K562 (cell line): ENCODE results near the gene RNF6. TPM values are rescaled to one million over a fixed set of nuclear protein-coding genes. Genes with fewer than 3 reads are reported as not detected.

Source experiments
- CHAMP1 ChIP-seq: fragments of 450-650 bp; IDR thresholded peaks from 2 replicates; pipeline ENCODE4 v1.6.1; 2016; ENCODE audit warnings: mild to moderate bottlenecking
- CUX1 ChIP-seq: fragments of 200-800 bp; sonication (Bioruptor generic); IDR thresholded peaks from 2 replicates; pipeline ENCODE4 v1.6.1; 2016; ENCODE audit warnings: missing genetic modification characterization, missing compliant biosample characterization
- DDX20 ChIP-seq: fragments of 450-650 bp; IDR thresholded peaks from 2 replicates; pipeline ENCODE4 v1.6.1; 2016; ENCODE audit warnings: missing genetic modification characterization, low read depth, mild to moderate bottlenecking, missing compliant biosample characterization, moderate library complexity
- HES1 ChIP-seq: fragments of 450-650 bp; IDR thresholded peaks from 2 replicates; pipeline ENCODE4 v1.6.1; 2016; ENCODE audit warnings: low read depth, mild to moderate bottlenecking, moderate library complexity
- HEY1 ChIP-seq: fragments of 250-450 bp; sonication (Bioruptor Pico); IDR thresholded peaks from 2 replicates; pipeline ENCODE4 v1.5.0; 2020; ENCODE audit warnings: mild to moderate bottlenecking, moderate library complexity, borderline replicate concordance
- MBD2 ChIP-seq: sonication (generic); IDR thresholded peaks from 2 replicates; pipeline ENCODE4 v1.6.1; 2016; ENCODE audit warnings: low read depth, borderline replicate concordance
- NCOA4 ChIP-seq: fragments of 450-650 bp; IDR thresholded peaks from 2 replicates; pipeline ENCODE4 v1.6.1; 2018; ENCODE audit warnings: mild to moderate bottlenecking; ENCODE audit not compliant: partially characterized antibody
- NELFE ChIP-seq: IDR thresholded peaks from 2 replicates; pipeline ENCODE4 v1.6.1; 2011; ENCODE audit warnings: mild to moderate bottlenecking; ENCODE audit not compliant: insufficient read depth, insufficient read length
- SIRT6 ChIP-seq: IDR thresholded peaks from one replicate; pipeline ENCODE4 v1.6.1; 2012; ENCODE audit warnings: low read depth, mild to moderate bottlenecking, control low read depth, inconsistent platforms, low read length, moderate library complexity
- TAF9B ChIP-seq: fragments of 450-650 bp; IDR thresholded peaks from 2 replicates; pipeline ENCODE4 v1.6.1; 2018; ENCODE audit warnings: mild to moderate bottlenecking; ENCODE audit not compliant: partially characterized antibody
- TSHZ1 ChIP-seq: fragments of 250-450 bp; sonication (Bioruptor Pico); IDR thresholded peaks from 2 replicates; pipeline ENCODE4 v1.4.0; 2020; ENCODE audit warnings: mild to moderate bottlenecking, moderate library complexity
- ZNF561 ChIP-seq: fragments of 450-650 bp; formaldehyde crosslinking; conservative IDR thresholded peaks from 2 replicates; pipeline ENCODE4 v1.4.0; 2020; ENCODE audit warnings: mild to moderate bottlenecking, moderate library complexity
- ZNF586 ChIP-seq: fragments of 450-650 bp; formaldehyde crosslinking; conservative IDR thresholded peaks from 2 replicates; pipeline ENCODE4 v1.4.0; 2020; ENCODE audit warnings: mild to moderate bottlenecking, moderate library complexity
- ZNF644 ChIP-seq: fragments of 200-800 bp; sonication (Bioruptor generic); IDR thresholded peaks from 2 replicates; pipeline ENCODE4 v1.6.1; 2016; ENCODE audit warnings: low read depth, missing genetic modification characterization, missing compliant biosample characterization
- ZNF830 ChIP-seq: fragments of 250-450 bp; sonication (Bioruptor Pico); IDR thresholded peaks from 2 replicates; pipeline ENCODE4 v1.5.0; 2021; ENCODE audit warnings: mild to moderate bottlenecking
- polyA plus RNA-seq, 8 experiments: library from polyadenylated mRNA; depleted of rRNA in 4 of 8; stranded (reverse) in 5 of 8; unstranded in 3 of 8; fragments of >200 nt; fragmentation: Nextera tagmentation in 2 of 8; fragmentation: Illumina TruSeq in 1 of 8; extraction: Ambion mirVana in 2 of 8; extraction: Trizol in 1 of 8; gene quantifications; 2 replicates each; pipeline versions ENCODE4 v1.2.1 to v1.2.3, GENCODE V29; 2011 to 2014; ENCODE audit warnings: inconsistent platforms in 1 of 8, missing spikeins in 1 of 8
- total RNA-seq, 7 experiments: library from RNA; depleted of rRNA in 6 of 7; stranded (reverse); fragments of >200 nt in 6 of 7; fragmentation: Illumina TruSeq in 2 of 7; extraction: Trizol in 2 of 7; gene quantifications; 2 replicates each; pipeline versions ENCODE4 v1.2.1 to v1.2.3, GENCODE V29; 2011 to 2021; ENCODE audit warnings: low replicate concordance in 1 of 7

RNF6 gene
- total and polyA plus RNA-seq, 9 of the 15 experiments (the other 6 are each of a cell fraction or from before 2014, with no cell fraction given): 12.0 to 31.4 (median 22.3) TPM

GRCh38 chr13:26221721-26222519 lies at the start of gene RNF6 (continued):
- TF ChIP-seq CUX1 (CRISPR knock-in tag) (no peak), ZNF644 (0 out of 2 replicates have a peak, but pooled peaks have one; percentile 48), DDX20 (tag) (no peak), TSHZ1 (CRISPR knock-in tag) (no peak), NCOA4 (no peak), MBD2 (peak; percentile 75), ZNF586 (CRISPR knock-in tag) (no peak), NELFE (peak; percentile 58), ZNF561 (CRISPR knock-in tag) (no peak), CHAMP1 (no peak), TAF9B (peak; percentile 92), SIRT6 (no peak), HEY1 (CRISPR knock-in tag) (no peak), HES1 (no peak), ZNF830 (CRISPR knock-in tag) (no peak)
